ENCODE measurements around the gene ZBTB11. TPM values are rescaled to one million over a fixed set of nuclear protein-coding genes. Genes with fewer than 3 reads are reported as not detected.

The ZBTB11 gene
- total and polyA plus RNA-seq, 10 of the 15 experiments (the other 5 are each of a cell fraction or from before 2014, with no cell fraction given), result 3.5 to 25.7 (median 18.0) TPM

- TF ChIP-seq ZBTB40 (IDR thresholded peaks at IDR 0.05; ENCODE audit: borderline replicate concordance) (peak; percentile 64; the same call in 1 of the 2 replicates), REST (IDR thresholded peaks at IDR 0.05; ENCODE audit: low read depth, low read length) (no peak), ZNF592 (IDR thresholded peaks at IDR 0.05) (no peak), MTA2 (IDR thresholded peaks at IDR 0.05; ENCODE audit: low read depth) (no peak), SMARCA5 (IDR thresholded peaks at IDR 0.05) (no peak), BRCA1 (IDR thresholded peaks at IDR 0.05; ENCODE audit: low read depth, low read length) (no peak), SMC3 (IDR thresholded peaks at IDR 0.05; ENCODE audit: borderline replicate concordance, low read length) (no peak), FOS (IDR thresholded peaks at IDR 0.05; ENCODE audit: borderline replicate concordance, extremely low read depth, insufficient read length) (no peak), NFXL1 (IDR thresholded peaks at IDR 0.05; ENCODE audit: borderline replicate concordance) (no peak), TCF12 (IDR thresholded peaks at IDR 0.05; ENCODE audit: low read depth, low read length) (no peak), RAD51 (IDR thresholded peaks at IDR 0.05) (no peak), KDM1A (IDR thresholded peaks at IDR 0.05; ENCODE audit: borderline replicate concordance) (no peak), STAT1 (conservative IDR thresholded peaks at IDR 0.05) (0 out of 2 replicates have a peak, but pooled peaks have one; percentile 62), POLR2A (IDR thresholded peaks at IDR 0.05; ENCODE audit: low read depth, low read length) (peak; percentile 52; the same call in 1 of the 2 replicates), IRF4 (IDR thresholded peaks at IDR 0.05; ENCODE audit: low read depth, low read length) (no peak), MYC (IDR thresholded peaks at IDR 0.05; ENCODE audit: insufficient read depth, insufficient read length, insufficient replicate concordance, low read length, severe bottlenecking) (no peak)
Observed at GRCh38 chr3:101724329-101725193, 47.6 kb upstream of the ZBTB11 start, which contains the start of gene CEP97 (continued).
